Hair follicle dermal papilla cell (primary cell): Measurements from ENCODE around the gene USP4. TPM values are rescaled to one million over a fixed set of nuclear protein-coding genes. Genes with fewer than 3 reads are reported as not detected.

ENCODE experiments used
- small RNA-seq: library from RNA; depleted of rRNA; stranded (forward); fragments of <200 nt; gene quantifications from one replicate; pipeline ENCODE3, GENCODE V24; 2012
- total RNA-seq: library from RNA; depleted of rRNA; stranded (reverse); fragments of >200 nt; gene quantifications from 2 replicates; pipeline ENCODE4 v1.2.3, GENCODE V29; 2012

The USP4 gene
- total RNA-seq: 14.9 and 21.3 TPM in 2 replicates

GRCh38 chr3:49339941-49340800 lies at the start of gene USP4:
TSS of gene USP4 (minus strand) at chr3:49340053. CDS start at chr3:49340024, 29 bp downstream.

GRCh38 chr3:49358217-49358883 lies 18.5 kb upstream of the USP4 start, which contains the start of gene GPX1:
TSS of gene GPX1 (minus strand) at chr3:49358353. CDS start at chr3:49358278, 75 bp downstream.

GRCh38 chr3:49276475-49277382 lies 63.1 kb downstream of the USP4 start, which contains the start of gene C3orf62:
TSS of gene C3orf62 (minus strand) at chr3:49277232. CDS start at chr3:49276872, 360 bp downstream.

Small RNA genes lying within 50 kb of the gene (small RNA-seq; reads per million reads assigned to genes)
- not detected for gene AC121247.2
- not detected for gene MIR4271
- gene RF00019: not detected

Other genes with a start within 250 kb of the USP4 start
- gene QRICH1, start 246.0 kb downstream of the USP4 start, total RNA-seq: 96.7 and 144 TPM in 2 replicates
- gene QARS1, start 235.3 kb downstream of the USP4 start, total RNA-seq: 476 and 496 TPM in 2 replicates
- 39.1 and 51.3 TPM in 2 replicates for gene USP19, start 219.2 kb downstream of the USP4 start, total RNA-seq
- gene LAMB2, start 207.0 kb downstream of the USP4 start, total RNA-seq: 373 and 453 TPM in 2 replicates
- gene CCDC71, start 173.7 kb downstream of the USP4 start, total RNA-seq: 36.8 and 37.6 TPM in 2 replicates
- gene KLHDC8B, start 168.5 kb downstream of the USP4 start, total RNA-seq: 18.8 and 24.0 TPM in 2 replicates
- gene C3orf62, start 62.8 kb downstream of the USP4 start, total RNA-seq: 1.6 and 3.2 TPM in 2 replicates
- gene GPX1, start 18.3 kb upstream of the USP4 start, total RNA-seq: 140 and 159 TPM in 2 replicates
- gene RHOA, start 71.9 kb upstream of the USP4 start, total RNA-seq: 614 and 788 TPM in 2 replicates
- gene TCTA, start 72.4 kb upstream of the USP4 start, total RNA-seq: 35.9 and 40.9 TPM in 2 replicates
- gene AMT, start 82.4 kb upstream of the USP4 start, total RNA-seq: 0.49 and 1.9 TPM in 2 replicates
- 8.9 and 12.3 TPM in 2 replicates for gene NICN1, start 89.3 kb upstream of the USP4 start, total RNA-seq
- 114 and 120 TPM in 2 replicates for gene DAG1, start 130.2 kb upstream of the USP4 start, total RNA-seq
- gene BSN, start 214.4 kb upstream of the USP4 start, total RNA-seq: under 0.01 and 0.16 TPM in 2 replicates